GM12801 (cell line): ENCODE results near the gene SLC29A3.

Source experiments
- CTCF ChIP-seq: IDR thresholded peaks from one replicate; pipeline ENCODE4 v1.5.1; 2011; ENCODE audit warnings: control low read depth; ENCODE audit not compliant: insufficient read length; ENCODE audit errors: extremely low read depth

SLC29A3 gene

GRCh38 chr10:71347587-71348395 is 28.7 kb downstream of the SLC29A3 start:
- no peak for TF ChIP-seq CTCF

- TF ChIP-seq CTCF, result no peak
Observed at GRCh38 chr10:71348850-71349249, 29.8 kb downstream of the SLC29A3 start.

- no peak for TF ChIP-seq CTCF
Observed at GRCh38 chr10:71349406-71349805, 30.3 kb downstream of the SLC29A3 start.

- no peak for TF ChIP-seq CTCF
Observed at GRCh38 chr10:71351087-71351486, 32.0 kb downstream of the SLC29A3 start.

- TF ChIP-seq CTCF, result no peak
Observed at GRCh38 chr10:71351628-71352319, 32.7 kb downstream of the SLC29A3 start.

GRCh38 chr10:71353639-71354038 is 34.6 kb downstream of the SLC29A3 start:
- no peak for TF ChIP-seq CTCF

GRCh38 chr10:71354776-71355175 is 35.7 kb downstream of the SLC29A3 start:
- TF ChIP-seq CTCF, result no peak
